GM21381 (cell line): ENCODE measurements around the gene PRF1.
"Not testable (repeated sequence)": the region's sequence is repeated elsewhere in the genome, so short reads cannot be mapped to it uniquely, and the experiment has no call there.

ENCODE experiments used
- ATAC-seq: cut with Tn5 transposase; IDR thresholded peaks from one replicate; pipeline ENCODE4 v1.9.1; 2021; ENCODE audit warnings: mild to moderate bottlenecking, moderate library complexity; ENCODE audit not compliant: unreplicated experiment

Gene PRF1

GRCh38 chr10:70618663-70619062 is 16.1 kb upstream of the PRF1 start:
- ATAC-seq = no peak

- ATAC-seq = no peak
Measured at GRCh38 chr10:70617798-70618568, 15.4 kb upstream of the PRF1 start.

GRCh38 chr10:70616761-70617160 is 14.2 kb upstream of the PRF1 start:
- ATAC-seq = no peak

- ATAC-seq = no peak
Measured at GRCh38 chr10:70615784-70616522, 13.4 kb upstream of the PRF1 start.

- ATAC-seq = no peak
Measured at GRCh38 chr10:70615211-70615610, 12.7 kb upstream of the PRF1 start.

- ATAC-seq = not testable (repeated sequence)
Measured at GRCh38 chr10:70614364-70614763, 11.8 kb upstream of the PRF1 start.

- ATAC-seq = no peak
Measured at GRCh38 chr10:70613941-70614340, 11.4 kb upstream of the PRF1 start.

- no peak for ATAC-seq
Measured at GRCh38 chr10:70607936-70608335, 5.4 kb upstream of the PRF1 start.

GRCh38 chr10:70605161-70605560 is 2.6 kb upstream of the PRF1 start:
- ATAC-seq = no peak

- ATAC-seq = no peak
Measured at GRCh38 chr10:70604106-70604505, 1.6 kb upstream of the PRF1 start.

GRCh38 chr10:70603449-70603801 is 884 bp upstream of the PRF1 start:
- ATAC-seq = no peak

- no peak for ATAC-seq
Measured at GRCh38 chr10:70601746-70602145, 795 bp downstream of the PRF1 start.

- ATAC-seq = no peak
Measured at GRCh38 chr10:70600512-70601395, 1.8 kb downstream of the PRF1 start.

GRCh38 chr10:70599791-70600190 is 2.8 kb downstream of the PRF1 start:
- no peak for ATAC-seq

GRCh38 chr10:70599319-70599718 is 3.2 kb downstream of the PRF1 start:
- ATAC-seq = no peak

- ATAC-seq = no peak
Measured at GRCh38 chr10:70598857-70599295, 3.7 kb downstream of the PRF1 start.

GRCh38 chr10:70597856-70598815 is 4.4 kb downstream of the PRF1 start:
- ATAC-seq = no peak

- no peak for ATAC-seq
Measured at GRCh38 chr10:70596860-70597809, 5.4 kb downstream of the PRF1 start.

GRCh38 chr10:70596110-70596798 is 6.3 kb downstream of the PRF1 start:
- no peak for ATAC-seq
